OCI-LY1 (cell line): ENCODE measurements around the gene FRS2.

ENCODE experiments used
- H2AFZ ChIP-seq: fragments of 200-600 bp; sonication (generic), shearing (Covaris generic); 2 replicates; pipeline ENCODE4 v1.6.0; 2014; ENCODE audit warnings: antibody characterized with exemption, mild to moderate bottlenecking, low read length
- H3F3A ChIP-seq: fragments of 200-600 bp; sonication (generic), shearing (Covaris generic); 2 replicates; pipeline ENCODE4 v1.6.0; 2014; ENCODE audit warnings: mild to moderate bottlenecking, antibody characterized with exemption, low read length, moderate library complexity; ENCODE audit not compliant: insufficient read depth
- H3K27ac ChIP-seq: fragments of 200-600 bp; sonication (generic); 2 replicates; pipeline ENCODE4 v1.5.1; 2014; ENCODE audit warnings: low read length, mixed run types, mild to moderate bottlenecking, low read depth; ENCODE audit not compliant: poor library complexity, severe bottlenecking
- H3K27me3 ChIP-seq: fragments of 200-600 bp; sonication (generic); 2 replicates; pipeline ENCODE4 v1.6.0; 2014; ENCODE audit warnings: antibody characterized with exemption, mild to moderate bottlenecking, low read length, moderate library complexity; ENCODE audit not compliant: insufficient read depth
- H3K36me3 ChIP-seq: fragments of 200-600 bp; sonication (generic); 2 replicates; pipeline ENCODE4 v1.6.1; 2014; ENCODE audit warnings: mild to moderate bottlenecking, antibody characterized with exemption, low read length, moderate library complexity, mixed read lengths; ENCODE audit not compliant: insufficient read depth
- H3K4me1 ChIP-seq: fragments of 200-600 bp; sonication (generic); 2 replicates; pipeline ENCODE4 v1.5.1; 2014; ENCODE audit warnings: mild to moderate bottlenecking, low read length, moderate library complexity; ENCODE audit not compliant: insufficient read depth, severe bottlenecking
- H3K4me2 ChIP-seq: fragments of 200-600 bp; sonication (generic), shearing (Covaris generic); 2 replicates; pipeline ENCODE4 v1.6.1; 2014; ENCODE audit warnings: low read length
- H3K4me3 ChIP-seq: fragments of 200-600 bp; sonication (generic); 2 replicates; pipeline ENCODE4 v1.5.1; 2014; ENCODE audit warnings: low read length, low read depth, mild to moderate bottlenecking, mixed read lengths; ENCODE audit not compliant: poor library complexity, severe bottlenecking
- H3K79me2 ChIP-seq: fragments of 200-600 bp; shearing (Covaris generic); 2 replicates; pipeline ENCODE4 v1.6.1; 2016; ENCODE audit warnings: mixed run types, low read length, mixed read lengths; ENCODE audit not compliant: insufficient read depth
- H3K9ac ChIP-seq: fragments of 200-600 bp; sonication (generic), shearing (Covaris generic); 2 replicates; pipeline ENCODE4 v1.6.1; 2014; ENCODE audit warnings: mild to moderate bottlenecking, low read length, mixed read lengths
- H3K9me2 ChIP-seq: fragments of 200-600 bp; sonication (generic), shearing (Covaris generic); 2 replicates; pipeline ENCODE4 v1.6.1; 2014; ENCODE audit warnings: low read depth, mild to moderate bottlenecking, low read length, mixed read lengths
- H3K9me3 ChIP-seq: fragments of 200-600 bp; shearing (Covaris generic); 2 replicates; pipeline ENCODE4 v1.6.1; 2014; ENCODE audit warnings: low read length, mixed read lengths
- H4K20me1 ChIP-seq: fragments of 200-600 bp; sonication (generic), shearing (Covaris generic); 2 replicates; pipeline ENCODE4 v1.6.0; 2016; ENCODE audit warnings: mild to moderate bottlenecking, low read length; ENCODE audit not compliant: insufficient read depth
- CTCF ChIP-seq: fragments of 200-600 bp; sonication (generic), shearing (Covaris generic); IDR thresholded peaks from 2 replicates; pipeline ENCODE4 v1.5.1; 2017; ENCODE audit warnings: mild to moderate bottlenecking, antibody characterized with exemption, low read length, moderate library complexity, mixed read lengths
- EZH2 ChIP-seq: fragments of 200-600 bp; sonication (generic), shearing (Covaris generic); IDR thresholded peaks from 2 replicates; pipeline ENCODE4 v1.8.0; 2017; ENCODE audit warnings: borderline replicate concordance, mixed run types, mild to moderate bottlenecking, antibody characterized with exemption, low read length, moderate library complexity, mixed read lengths

Gene FRS2

DNA sequence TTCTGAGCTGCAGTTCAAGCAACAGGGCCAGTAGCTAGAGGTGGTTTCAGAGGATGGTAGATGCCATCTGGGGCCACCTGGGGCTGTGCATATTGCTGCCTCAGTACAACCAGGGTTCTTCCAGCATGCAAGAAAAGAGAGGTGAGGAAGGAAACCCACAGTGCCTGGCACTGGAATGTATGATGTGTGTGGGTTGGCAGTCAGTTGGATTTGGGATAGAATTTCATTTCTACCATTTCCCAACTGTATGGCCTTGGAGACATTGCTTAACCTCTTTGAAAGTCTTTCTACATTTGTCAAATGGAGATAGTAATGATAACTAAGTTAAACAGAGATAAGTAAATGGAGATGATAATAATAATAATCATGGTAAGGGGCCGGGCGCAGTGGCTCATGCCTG lies 150.7 kb downstream of the FRS2 start:
- no peaks in the 10 kb centered on the region for H4K20me1 ChIP-seq
- no peaks in the 10 kb centered on the region for H3K9me3 ChIP-seq
- H3K4me3 ChIP-seq: no peak overlapping the region
- no peak overlapping the region for H3K27ac ChIP-seq
- 0 out of 2 replicates have a peak, but pooled peaks cover 6% of the 10 kb centered on the region for H3K27me3 ChIP-seq
- H3F3A ChIP-seq: no peaks in the 10 kb centered on the region
- H3K9ac ChIP-seq: no peak overlapping the region
- TF ChIP-seq CTCF (no peak), EZH2 (no peak)
- H3K36me3 ChIP-seq: no peaks in the 10 kb centered on the region
- H3K4me2 ChIP-seq: no peak overlapping the region
- H3K4me1 ChIP-seq: no peaks in the 10 kb centered on the region
- no peak overlapping the region for H2AFZ ChIP-seq
- no peaks in the 10 kb centered on the region for H3K79me2 ChIP-seq
- H3K9me2 ChIP-seq: no peaks in the 10 kb centered on the region

DNA sequence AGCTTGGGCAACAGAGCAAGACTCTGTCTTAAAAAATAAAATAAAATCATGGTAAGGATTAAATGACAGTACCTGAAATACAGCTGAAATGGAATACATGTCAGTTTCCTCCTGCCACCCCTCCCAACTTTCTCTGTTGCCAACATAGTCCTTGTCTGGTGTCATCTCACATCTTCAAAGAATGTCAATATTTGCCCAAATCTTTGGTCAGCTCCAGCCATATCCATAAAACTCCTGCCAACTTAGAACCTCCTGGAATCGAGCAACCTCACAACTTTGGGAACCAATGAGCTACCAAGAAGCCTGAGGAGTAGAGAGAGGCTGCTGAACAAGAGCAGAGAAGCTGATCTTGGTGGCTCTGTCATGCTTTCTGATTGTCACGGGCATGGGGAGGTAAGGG lies 151.4 kb downstream of the FRS2 start:
- H2AFZ ChIP-seq: no peak overlapping the region
- no peaks in the 10 kb centered on the region for H3K9me2 ChIP-seq
- H3F3A ChIP-seq: no peaks in the 10 kb centered on the region
- no peaks in the 10 kb centered on the region for H3K36me3 ChIP-seq
- no peaks in the 10 kb centered on the region for H3K9me3 ChIP-seq
- no peaks in the 10 kb centered on the region for H3K79me2 ChIP-seq
- TF ChIP-seq EZH2 (no peak), CTCF (no peak)
- H3K4me1 ChIP-seq: no peaks in the 10 kb centered on the region
- H4K20me1 ChIP-seq: no peaks in the 10 kb centered on the region
- no peak overlapping the region for H3K4me2 ChIP-seq
- no peak overlapping the region for H3K4me3 ChIP-seq
- no peak overlapping the region for H3K9ac ChIP-seq
- 0 out of 2 replicates have a peak, but pooled peaks cover 5% of the 10 kb centered on the region for H3K27me3 ChIP-seq
- H3K27ac ChIP-seq: no peak overlapping the region

GRCh38 chr12:69623970-69624369 lies 153.8 kb downstream of the FRS2 start:
- no peak for TF ChIP-seq CTCF
- TF ChIP-seq EZH2: no peak

More at GRCh38 chr12:69623970-69624369, 153.8 kb downstream of the FRS2 start:
- Histone ChIP-seq H2AFZ (no peak overlapping the region), H3K9me2 (no peaks in the 10 kb centered on the region), H3K4me3 (no peak overlapping the region), H3K36me3 (no peaks in the 10 kb centered on the region), H3K27me3 (0 out of 2 replicates have a peak, but pooled peaks cover 5% of the 10 kb centered on the region), H3K9ac (no peak overlapping the region), H3K79me2 (no peaks in the 10 kb centered on the region), H3K4me1 (no peaks in the 10 kb centered on the region), H3F3A (no peaks in the 10 kb centered on the region), H3K9me3 (no peaks in the 10 kb centered on the region), H3K4me2 (no peak overlapping the region), H4K20me1 (no peaks in the 10 kb centered on the region), H3K27ac (no peak overlapping the region)
